Natural killer cell (primary cell): ENCODE results near the gene DLAT. TPM values are rescaled to one million over a fixed set of nuclear protein-coding genes. Genes with fewer than 3 reads are reported as not detected.

Experiments
- ATAC-seq, 3 donors: fragments of 150-1000 bp in 2 of 3; fragments of 200-7000 bp in 1 of 3; cut with Tn5 transposase; 1 replicate in 1 of 3; 2 replicates in 2 of 3; pipeline ENCODE4 v1.10.0; 2021; ENCODE audit warnings: mild to moderate bottlenecking in 2 of 3, moderate library complexity in 2 of 3
- DNase-seq, 2 donors: peaks; one replicate each; pipeline versions ENCODE4 v3.0.0 to v3.0.0-alpha.2; 2013 to 2021; ENCODE audit warnings: mixed read lengths in 1 of 2
- H3K27ac ChIP-seq: one replicate; pipeline ENCODE4 v1.5.1; 2013; ENCODE audit warnings: mild to moderate bottlenecking, low read length
- H3K27me3 ChIP-seq: one replicate; pipeline ENCODE4 v1.6.1; 2013; ENCODE audit warnings: low read length; ENCODE audit not compliant: control insufficient read depth, insufficient read depth
- H3K36me3 ChIP-seq: one replicate; pipeline ENCODE4 v1.6.1; 2013; ENCODE audit warnings: low read length; ENCODE audit not compliant: control insufficient read depth, insufficient read depth
- H3K4me1 ChIP-seq: one replicate; pipeline ENCODE4 v1.6.1; 2013; ENCODE audit warnings: low read length; ENCODE audit not compliant: control insufficient read depth, insufficient read depth
- H3K4me3 ChIP-seq: one replicate; pipeline ENCODE4 v1.5.1; 2013; ENCODE audit warnings: low read length
- H3K9me3 ChIP-seq: one replicate; pipeline ENCODE4 v1.6.1; 2013; ENCODE audit warnings: low read length; ENCODE audit not compliant: control insufficient read depth, insufficient read depth
- H3K27ac Mint-ChIP-seq, 2 donors: one replicate each; pipeline ENCODE4 v1.8.0; 2022; ENCODE audit warnings: mild to moderate bottlenecking in 2 of 2, mixed read lengths in 2 of 2, moderate library complexity in 1 of 2
- H3K27me3 Mint-ChIP-seq, 2 donors: one replicate each; pipeline ENCODE4 v1.8.0; 2022; ENCODE audit warnings: low read depth in 2 of 2, mixed read lengths in 2 of 2
- H3K36me3 Mint-ChIP-seq: one replicate; pipeline ENCODE4 v1.8.0; 2022; ENCODE audit warnings: mixed read lengths
- H3K4me1 Mint-ChIP-seq, 2 donors: one replicate each; pipeline ENCODE4 v1.8.0; 2022; ENCODE audit warnings: mixed read lengths in 2 of 2
- H3K4me3 Mint-ChIP-seq: one replicate; pipeline ENCODE4 v1.8.0; 2022; ENCODE audit warnings: mild to moderate bottlenecking, moderate library complexity, mixed read lengths
- H3K9me3 Mint-ChIP-seq, 2 donors: one replicate each; pipeline ENCODE4 v1.8.0; 2022; ENCODE audit warnings: mixed read lengths in 2 of 2
- CTCF ChIP-seq: fragments of 200-600 bp; IDR thresholded peaks from one replicate; pipeline ENCODE4 v1.8.0; 2022; ENCODE audit warnings: antibody characterized with exemption
- WGBS: methylation state at CpG from one replicate; pipeline ENCODE4 v1.1.7; 2013; ENCODE audit warnings: missing lambda C conversion rate; ENCODE audit not compliant: insufficient coverage; 5-methylcytosine and 5-hydroxymethylcytosine counted together
- intact Hi-C: fragments of 100-400 bp; cut with micrococcal nuclease; formaldehyde crosslinking; loops from one replicate; pipeline ENCODE4 v1.14.2; 2022
- total RNA-seq, 4 donors: library from RNA; stranded (reverse); fragments of 120-200 nt in 1 of 4; gene quantifications; one replicate each; pipeline versions ENCODE4 v1.2.3 to v1.2.4, GENCODE V29; 2013 to 2022

DLAT gene
- total RNA-seq, 3 donors from 2014 or later (not counting 1 experiment from before 2014, with no cell fraction given): 12.6 to 16.2 (median 15.5) TPM

- TF ChIP-seq CTCF: no peak
- intact Hi-C loops: no loop called here
- no peaks in the 10 kb centered on the region for H3K27me3 ChIP-seq
- no peak overlapping the region for H3K4me3 Mint-ChIP-seq
- H3K4me1 Mint-ChIP-seq: no peaks in the 10 kb centered on the region
- H3K36me3 ChIP-seq: peaks cover 27% of the 10 kb centered on the region
- no peak for DNase-seq
- peaks cover under 1% of the 10 kb centered on the region for H3K36me3 Mint-ChIP-seq
- 71% methylated on average over 4 of the region's 4 CpGs for WGBS
- H3K9me3 ChIP-seq: no peaks in the 10 kb centered on the region
- no peaks in the 10 kb centered on the region for H3K9me3 Mint-ChIP-seq
- H3K27ac ChIP-seq: no peak overlapping the region
- no peak for ATAC-seq
- H3K4me3 ChIP-seq: no peak overlapping the region
- no peaks in the 10 kb centered on the region for H3K4me1 ChIP-seq
- H3K27me3 Mint-ChIP-seq: no peaks in the 10 kb centered on the region
- H3K27ac Mint-ChIP-seq: no peak overlapping the region
Observed at GRCh38 chr11:112057170-112057569, 32.0 kb downstream of the DLAT start.

GRCh38 chr11:112058103-112058502 lies 32.9 kb downstream of the DLAT start:
- Histone ChIP-seq H3K27me3 (no peaks in the 10 kb centered on the region), H3K36me3 (peaks cover 29% of the 10 kb centered on the region), H3K4me3 (no peak overlapping the region), H3K9me3 (no peaks in the 10 kb centered on the region), H3K4me1 (no peaks in the 10 kb centered on the region), H3K27ac (no peak overlapping the region)
- WGBS: 87% methylated on average over 1 of the region's 1 CpG
- H3K27me3 Mint-ChIP-seq: no peaks in the 10 kb centered on the region
- DNase-seq: no peak
- no peak overlapping the region for H3K27ac Mint-ChIP-seq
- ATAC-seq: no peak
- H3K4me1 Mint-ChIP-seq: no peaks in the 10 kb centered on the region
- no peak overlapping the region for H3K4me3 Mint-ChIP-seq
- no peaks in the 10 kb centered on the region for H3K9me3 Mint-ChIP-seq
- H3K36me3 Mint-ChIP-seq: no peaks in the 10 kb centered on the region
- TF ChIP-seq CTCF: no peak
- intact Hi-C loops: no loop called here

- no peak overlapping the region for H3K27ac Mint-ChIP-seq
- DNase-seq (no peak), ATAC-seq (no peak)
- H3K27ac ChIP-seq: no peak overlapping the region
- no peaks in the 10 kb centered on the region for H3K27me3 ChIP-seq
- no peaks in the 10 kb centered on the region for H3K9me3 ChIP-seq
- H3K4me3 Mint-ChIP-seq: no peak overlapping the region
- no peak overlapping the region for H3K4me3 ChIP-seq
- no peaks in the 10 kb centered on the region for H3K4me1 ChIP-seq
- H3K9me3 Mint-ChIP-seq: no peaks in the 10 kb centered on the region
- 100% methylated on average over 1 of the region's 1 CpG for WGBS
- peaks cover 0 to under 1% of the 10 kb centered on the region in 2 donors for H3K27me3 Mint-ChIP-seq
- no peaks in the 10 kb centered on the region for H3K4me1 Mint-ChIP-seq
- intact Hi-C loops: no loop called here
- TF ChIP-seq CTCF: no peak
- H3K36me3 ChIP-seq: peaks cover 16% of the 10 kb centered on the region
- no peaks in the 10 kb centered on the region for H3K36me3 Mint-ChIP-seq
Observed at GRCh38 chr11:112062923-112063322, 37.7 kb downstream of the DLAT start.
